HepG2 (cell line): ENCODE measurements around the gene OR1I1. TPM values are rescaled to one million over a fixed set of nuclear protein-coding genes. Genes with fewer than 3 reads are reported as not detected.
A peak's percentile ranks its signal among the peaks of the same experiment; 100 is the strongest.

Experiments
- ATAC-seq: fragments of 200-7000 bp; cut with Tn5 transposase; 3 replicates; pipeline ENCODE4 v1.9.1; 2020; ENCODE audit warnings: mild to moderate bottlenecking, moderate library complexity
- BruUV-seq: library from RNA; stranded (reverse); fragments of 400-500 nt; replicated peaks from 2 replicates; lab custom pipeline; 2021; lab: Mats Ljungman, UMichigan
- CTCF ChIA-PET: fragments of 300-600 bp; formaldehyde crosslinking; extraction: SDS; loops from one replicate; lab custom pipeline; 2021; ENCODE audit warnings: low total read pairs, inconsistent platforms, low intra/inter-chr PET ratio; lab: Yijun Ruan, JAX
- POLR2A ChIA-PET: fragments of 350-600 bp; sonication (Branson Sonifier 250); formaldehyde crosslinking; loops from one replicate; lab custom pipeline; 2020; ENCODE audit warnings: antibody characterized with exemption, inconsistent platforms; lab: Yijun Ruan, JAX
- DNase-seq: peaks from one replicate; pipeline ENCODE4 v3.0.0-alpha.2; 2015; ENCODE audit warnings: low spot score
- FAIRE-seq: peaks from 3 replicates; lab custom pipeline; 2011; peaks lifted over from hg19 to GRCh38; lab: Jason Lieb, UNC
- H2AFZ ChIP-seq: one replicate; pipeline ENCODE4 v1.6.1; 2011; ENCODE audit warnings: low read length, inconsistent platforms
- H3K27ac ChIP-seq: fragments of 300-600 bp; 3 replicates; pipeline ENCODE4 v1.8.0; 2011; ENCODE audit warnings: mixed run types, mild to moderate bottlenecking, mixed read lengths, low read length, inconsistent platforms; ENCODE audit not compliant: insufficient read depth; ENCODE audit errors: extremely low read length
- H3K27me3 ChIP-seq, 2 experiments: fragments of 200-600 bp in 1 of 2; 2 replicates in 1 of 2; 3 replicates in 1 of 2; pipeline versions ENCODE4 v1.6.0 to v1.8.0; 2011; ENCODE audit warnings: low read length in 2 of 2, mild to moderate bottlenecking in 2 of 2, moderate library complexity in 2 of 2, inconsistent platforms in 1 of 2; ENCODE audit not compliant: insufficient read depth in 2 of 2, control insufficient read depth in 1 of 2
- H3K36me3 ChIP-seq, 2 experiments: fragments of 200-600 bp in 1 of 2; replicated peaks in 1 of 2; 2 replicates in 1 of 2; 3 replicates in 1 of 2; pipeline versions ENCODE4 v1.5.1 to v1.8.0; 2011; ENCODE audit warnings: low read length in 2 of 2, inconsistent platforms in 1 of 2; ENCODE audit not compliant: insufficient read depth in 2 of 2, control insufficient read depth in 1 of 2
- H3K4me1 ChIP-seq: 2 replicates; pipeline ENCODE4 v1.5.1; 2012; ENCODE audit warnings: low read length, inconsistent platforms; ENCODE audit not compliant: insufficient read depth
- H3K4me2 ChIP-seq: 2 replicates; pipeline ENCODE4 v1.6.0; 2011; ENCODE audit warnings: low read depth, low read length, inconsistent platforms
- H3K4me3 ChIP-seq, 3 experiments: fragments of 200-600 bp in 1 of 3; sonication (generic), shearing (Covaris generic) in 1 of 3; replicated peaks in 1 of 3; 2 replicates each; pipeline ENCODE4 v1.5.1; 2011 to 2016; ENCODE audit warnings: low read length in 3 of 3, inconsistent platforms in 2 of 3, low read depth in 2 of 3, mild to moderate bottlenecking in 2 of 3, control low read depth in 1 of 3, mixed read lengths in 1 of 3; ENCODE audit not compliant: insufficient read depth in 1 of 3
- H3K79me2 ChIP-seq: one replicate; pipeline ENCODE4 v1.6.1; 2011; ENCODE audit warnings: low read length, inconsistent platforms; ENCODE audit not compliant: insufficient read depth
- H3K9ac ChIP-seq: 2 replicates; pipeline ENCODE4 v1.6.0; 2011; ENCODE audit warnings: mild to moderate bottlenecking, low read depth, low read length, inconsistent platforms; ENCODE audit not compliant: insufficient read depth
- H3K9me3 ChIP-seq: 2 replicates; pipeline ENCODE4 v1.5.1; 2012; ENCODE audit warnings: mild to moderate bottlenecking, low read length
- H4K20me1 ChIP-seq: 2 replicates; pipeline ENCODE4 v1.6.0; 2011; ENCODE audit warnings: inconsistent platforms, mild to moderate bottlenecking, low read length, moderate library complexity; ENCODE audit not compliant: insufficient read depth
- AGO2 ChIP-seq: fragments of 200-400 bp; formaldehyde crosslinking; optimal IDR thresholded peaks from 2 replicates; pipeline ENCODE3; 2017; ENCODE audit warnings: mild to moderate bottlenecking, low read depth, low read length, moderate library complexity
- HNRNPLL ChIP-seq: fragments of 200-400 bp; formaldehyde crosslinking; IDR thresholded peaks from 2 replicates; pipeline ENCODE4 v1.6.1; 2017; ENCODE audit warnings: mild to moderate bottlenecking, low read depth, low read length; ENCODE audit not compliant: poor library complexity, severe bottlenecking
- RBFOX2 ChIP-seq: fragments of 200-400 bp; formaldehyde crosslinking; IDR thresholded peaks from 2 replicates; pipeline ENCODE4 v1.6.1; 2017; ENCODE audit warnings: low read depth, mild to moderate bottlenecking, low read length
- ZNF333 ChIP-seq: sonication (generic); formaldehyde crosslinking; IDR thresholded peaks from 2 replicates; pipeline ENCODE4 v1.4.0; 2020; ENCODE audit warnings: mild to moderate bottlenecking, missing genetic modification reagents, borderline replicate concordance
- ZNF609 ChIP-seq: sonication (generic); formaldehyde crosslinking; IDR thresholded peaks from 2 replicates; pipeline ENCODE4 v1.4.0; 2020; ENCODE audit warnings: mild to moderate bottlenecking, missing genetic modification reagents, borderline replicate concordance
- WGBS: methylation state at CpG from one replicate; pipeline ENCODE4 v1.1.6; 2017; ENCODE audit warnings: low lambda C conversion rate; 5-methylcytosine and 5-hydroxymethylcytosine counted together
- in situ Hi-C: cut with HindIII; loops from 2 replicates; pipeline ENCODE4 v1.10.0; 2017; ENCODE audit warnings: low pct_unique_long_range_greater_than_20kb; ENCODE audit not compliant: extremely low pct_ligation_motif_present
- intact Hi-C: fragments of 100-400 bp; cut with micrococcal nuclease; formaldehyde crosslinking; loops from one replicate; pipeline ENCODE4 v1.10.0; 2022; ENCODE audit not compliant: unreplicated experiment
- polyA plus RNA-seq, 8 experiments: library from polyadenylated mRNA; depleted of rRNA in 3 of 8; stranded (reverse) in 7 of 8; unstranded in 1 of 8; fragments of >200 nt; fragmentation: Illumina TruSeq in 4 of 8; extraction: Trizol in 4 of 8; gene quantifications; 2 replicates each; pipeline versions ENCODE4 v1.2.1 to v1.2.3, GENCODE V29; 2011 to 2016; ENCODE audit warnings: low read depth in 4 of 8, missing spikeins in 1 of 8, mixed read lengths in 1 of 8; ENCODE audit not compliant: insufficient read depth in 1 of 8
- total RNA-seq, 5 experiments: library from RNA; depleted of rRNA; stranded (reverse); fragments of >200 nt; fragmentation: Illumina TruSeq; extraction: Trizol; gene quantifications; 2 replicates each; pipeline ENCODE4 v1.2.3, GENCODE V29; 2016; ENCODE audit warnings: low read depth in 1 of 5
- TF ChIP-seq, protein P1 (sequence below): sonication (generic); formaldehyde crosslinking; IDR thresholded peaks from 2 replicates; pipeline ENCODE4 v1.4.0; 2020; ENCODE audit warnings: missing genetic modification reagents

Gene OR1I1
- total and polyA plus RNA-seq, 2 of the 13 experiments (the other 11 are each of a cell fraction or from before 2014, with no cell fraction given): not detected

GRCh38 chr19:15123031-15123890 lies 41.2 kb downstream of the OR1I1 start:
- no peak for FAIRE-seq
- no peak for ATAC-seq
- H2AFZ ChIP-seq: no peak overlapping the region
- CTCF ChIA-PET: no interaction called here
- no peak overlapping the region for H3K27ac ChIP-seq
- H4K20me1 ChIP-seq: no peaks in the 10 kb centered on the region
- H3K79me2 ChIP-seq: peaks cover 17% of the 10 kb centered on the region
- H3K27me3 ChIP-seq: no peaks in the 10 kb centered on the region; a peak in 1 of 5 replicates
- intact Hi-C loops: no loop called here
- H3K4me3 ChIP-seq: peak overlapping the region in 2 of 3 experiments; percentile 79 to 89; a peak in 3 of 6 replicates
- peak overlapping the region; percentile 87; the same call in 1 of the 2 replicates for H3K9ac ChIP-seq
- H3K36me3 ChIP-seq: peaks cover 21 to 30% of the 10 kb centered on the region in 2 experiments
- H3K9me3 ChIP-seq: no peaks in the 10 kb centered on the region
- peak overlapping the region; percentile 91 for H3K4me2 ChIP-seq
- peaks cover 38% of the 10 kb centered on the region for H3K4me1 ChIP-seq
- in situ Hi-C loops: no loop called here
- 94% methylated on average over 20 of the region's 22 CpGs for WGBS
- BruUV-seq: no TSS peak
- POLR2A ChIA-PET: interaction anchor here (2.3 kb wide), 1 partner anchor 7 kb away, joined by 9 read pairs; no protein-coding TSS in a partner anchor
- DNase-seq: no peak
- TF ChIP-seq HNRNPLL: peak; percentile 18
- TF ChIP-seq ZNF609 (CRISPR knock-in tag): no peak
- TF ChIP-seq ZNF333 (CRISPR knock-in tag): no peak
- TF ChIP-seq RBFOX2: peak; percentile 42; the same call in 1 of the 2 replicates
- peak; percentile 41 for TF ChIP-seq AGO2
- TF ChIP-seq, protein P1, sequence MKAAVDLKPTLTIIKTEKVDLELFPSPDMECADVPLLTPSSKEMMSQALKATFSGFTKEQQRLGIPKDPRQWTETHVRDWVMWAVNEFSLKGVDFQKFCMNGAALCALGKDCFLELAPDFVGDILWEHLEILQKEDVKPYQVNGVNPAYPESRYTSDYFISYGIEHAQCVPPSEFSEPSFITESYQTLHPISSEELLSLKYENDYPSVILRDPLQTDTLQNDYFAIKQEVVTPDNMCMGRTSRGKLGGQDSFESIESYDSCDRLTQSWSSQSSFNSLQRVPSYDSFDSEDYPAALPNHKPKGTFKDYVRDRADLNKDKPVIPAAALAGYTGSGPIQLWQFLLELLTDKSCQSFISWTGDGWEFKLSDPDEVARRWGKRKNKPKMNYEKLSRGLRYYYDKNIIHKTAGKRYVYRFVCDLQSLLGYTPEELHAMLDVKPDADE: no peak
